GM12878 (cell line): ENCODE data around the gene SLC17A7. TPM values are rescaled to one million over a fixed set of nuclear protein-coding genes. Genes with fewer than 3 reads are reported as not detected.
A peak's percentile ranks its signal among the peaks of the same experiment; 100 is the strongest.

Experiments
- ATAC-seq: fragments of 200-7000 bp; cut with Tn5 transposase; 3 replicates; pipeline ENCODE4 v1.9.1; 2020; ENCODE audit warnings: mild to moderate bottlenecking, moderate library complexity
- BruUV-seq: library from RNA; stranded (reverse); fragments of 400-500 nt; replicated peaks from 2 replicates; lab custom pipeline; 2021; lab: Mats Ljungman, UMichigan
- CTCF ChIA-PET: fragments of 300-600 bp; sonication (Branson Sonifier 250); formaldehyde crosslinking; extraction: SDS; loops from one replicate; lab custom pipeline; 2021; ENCODE audit warnings: inconsistent platforms; lab: Yijun Ruan, JAX
- POLR2A ChIA-PET: fragments of 350-600 bp; formaldehyde crosslinking; extraction: SDS; loops from one replicate; lab custom pipeline; 2021; ENCODE audit warnings: inconsistent platforms; lab: Charles Lee
- RAD21 ChIA-PET: fragments of 300-600 bp; sonication (Branson Sonifier 250); formaldehyde crosslinking; loops from one replicate; lab custom pipeline; 2023; ENCODE audit warnings: antibody characterized with exemption; ENCODE audit not compliant: unreplicated experiment; lab: Charles Lee
- SMC1A ChIA-PET: fragments of 300-600 bp; sonication (Branson Sonifier 250); formaldehyde crosslinking; loops from one replicate; lab custom pipeline; 2023; ENCODE audit not compliant: unreplicated experiment, uncharacterized antibody; lab: Charles Lee
- DNase-seq: peaks from one replicate; pipeline ENCODE4 v3.0.0-alpha.2; 2011; ENCODE audit warnings: low read depth, low spot score
- FAIRE-seq: peaks from 3 replicates; lab custom pipeline; 2011; peaks lifted over from hg19 to GRCh38; lab: Jason Lieb, UNC
- H2AFZ ChIP-seq: 2 replicates; pipeline ENCODE4 v1.6.0; 2011; ENCODE audit warnings: low read depth, low read length, control low read depth; ENCODE audit not compliant: control insufficient read depth
- H3K27ac ChIP-seq: 2 replicates; pipeline ENCODE4 v1.5.1; 2011; ENCODE audit warnings: control low read depth; ENCODE audit not compliant: control insufficient read depth, insufficient read depth
- H3K27me3 ChIP-seq, 2 experiments: replicated peaks in 1 of 2; 2 replicates each; pipeline versions ENCODE4 v1.6.0 to v1.6.1; 2011; ENCODE audit warnings: low read length in 1 of 2; ENCODE audit not compliant: control insufficient read depth in 2 of 2, insufficient read depth in 2 of 2
- H3K36me3 ChIP-seq, 2 experiments: 2 replicates each; pipeline ENCODE4 v1.5.1; 2011; ENCODE audit warnings: low read length in 1 of 2; ENCODE audit not compliant: control insufficient read depth in 2 of 2, insufficient read depth in 2 of 2
- H3K4me1 ChIP-seq: 2 replicates; pipeline ENCODE4 v1.6.1; 2011; ENCODE audit warnings: mild to moderate bottlenecking, low read length, moderate library complexity, mixed read lengths; ENCODE audit not compliant: control insufficient read depth, insufficient read depth
- H3K4me2 ChIP-seq: 2 replicates; pipeline ENCODE4 v1.6.0; 2011; ENCODE audit warnings: control low read depth; ENCODE audit not compliant: control insufficient read depth, insufficient read depth
- H3K4me3 ChIP-seq: fragments of 200-600 bp; sonication (generic); 2 replicates; pipeline ENCODE4 v1.5.1; 2016
- H3K79me2 ChIP-seq: 2 replicates; pipeline ENCODE4 v1.6.0; 2011; ENCODE audit warnings: low read length; ENCODE audit not compliant: control insufficient read depth, insufficient read depth
- H3K9ac ChIP-seq: 2 replicates; pipeline ENCODE4 v1.8.0; 2011; ENCODE audit warnings: low read length, control low read depth, mixed read lengths; ENCODE audit not compliant: control insufficient read depth, insufficient read depth
- H3K9me3 ChIP-seq: replicated peaks from 3 replicates; pipeline ENCODE4 v1.5.1; 2011; ENCODE audit warnings: mild to moderate bottlenecking, low read length; ENCODE audit not compliant: control insufficient read depth, insufficient read depth
- H4K20me1 ChIP-seq: 2 replicates; pipeline ENCODE4 v1.6.0; 2011; ENCODE audit not compliant: control insufficient read depth, insufficient read depth
- ETV6 ChIP-seq, 2 experiments: fragments of 450-650 bp in 1 of 2; IDR thresholded peaks in 1 of 2; conservative IDR thresholded peaks in 1 of 2; 2 replicates each; pipeline ENCODE4 v1.6.1; 2014; ENCODE audit warnings: antibody characterized with exemption in 1 of 2, borderline replicate concordance in 1 of 2, low read depth in 1 of 2, mild to moderate bottlenecking in 1 of 2, moderate library complexity in 1 of 2
- EZH2 ChIP-seq: IDR thresholded peaks from 2 replicates; pipeline ENCODE4 v1.6.1; 2012; ENCODE audit warnings: low read depth, mild to moderate bottlenecking, control low read depth, inconsistent platforms, low read length, borderline replicate concordance; ENCODE audit not compliant: control insufficient read depth
- NFIC ChIP-seq: IDR thresholded peaks from 2 replicates; pipeline ENCODE4 v1.6.1; 2012; ENCODE audit warnings: low read depth, mild to moderate bottlenecking, inconsistent platforms, low read length, moderate library complexity
- RELA ChIP-seq: fragments of 450-650 bp; IDR thresholded peaks from 2 replicates; pipeline ENCODE4 v1.8.0; 2014; ENCODE audit warnings: borderline replicate concordance; ENCODE audit not compliant: partially characterized antibody
- SP1 ChIP-seq: IDR thresholded peaks from one replicate; pipeline ENCODE4 v1.6.1; 2011; ENCODE audit warnings: low read depth, low read length
- WGBS: methylation state at CpG from one replicate; pipeline ENCODE4 v1.1.6; 2016; ENCODE audit warnings: low lambda C conversion rate; ENCODE audit not compliant: insufficient replicate concordance, insufficient coverage; ENCODE audit errors: missing lambda C conversion rate; 5-methylcytosine and 5-hydroxymethylcytosine counted together
- in situ Hi-C: fragments of 300-500 bp; cut with MboI; formaldehyde crosslinking; loops from 9 replicates; pipeline ENCODE4 v1.14.3; 2018; ENCODE audit warnings: mixed read lengths
- intact Hi-C: fragments of 100-400 bp; cut with micrococcal nuclease; formaldehyde crosslinking; loops from one replicate; pipeline ENCODE4 v1.14.2; 2022; ENCODE audit not compliant: unreplicated experiment
- polyA plus RNA-seq, 11 experiments: library from polyadenylated mRNA; depleted of rRNA in 4 of 11; unstranded in 6 of 11; stranded (reverse) in 5 of 11; fragments of >200 nt; fragmentation: Nextera tagmentation in 4 of 11; fragmentation: Illumina TruSeq in 1 of 11; extraction: Ambion mirVana in 4 of 11; extraction: Trizol in 1 of 11; gene quantifications; 1 replicate in 1 of 11; 2 replicates in 10 of 11; pipeline versions ENCODE4 v1.2.1 to v1.2.3, GENCODE V29; 2011 to 2016; ENCODE audit warnings: inconsistent platforms in 2 of 11, missing spikeins in 2 of 11, low read depth in 1 of 11
- total RNA-seq, 4 experiments: library from RNA; depleted of rRNA in 3 of 4; stranded (reverse); fragments of >200 nt in 3 of 4; fragmentation: Illumina TruSeq in 1 of 4; extraction: Trizol in 1 of 4; gene quantifications; 2 replicates each; pipeline versions ENCODE4 v1.2.1 to v1.2.3, GENCODE V29; 2013 to 2021

SLC17A7 gene
- total and polyA plus RNA-seq, 10 of the 15 experiments (the other 5 are each of a cell fraction or from before 2014, with no cell fraction given) = 0.03 to 0.24 (median 0.06) TPM; not detected in 6

- H3K27ac ChIP-seq = no peak overlapping the region
- 25% methylated on average over 3 of the region's 3 CpGs for WGBS
- in situ Hi-C loops = no loop called here
- ChIA-PET RAD21 (no interaction called here), POLR2A (interaction anchor here (0.7 to 1.1 kb wide), 2 partner anchors 14 to 59 kb away, joined by 3 read pairs; no protein-coding TSS in a partner anchor), SMC1A (interaction anchor here (0.7 kb wide), 2 partner anchors 18 to 176 kb away, joined by 3 read pairs; no protein-coding TSS in a partner anchor), CTCF (interaction anchor here (0.9 to 2.5 kb wide), 7 partner anchors 9 to 314 kb away, joined by 3 to 8 read pairs (median 4); partner anchors contain the start of gene FLT3LG)
- no peaks in the 10 kb centered on the region for H3K79me2 ChIP-seq
- H3K4me1 ChIP-seq = peaks cover 20% of the 10 kb centered on the region
- H3K9ac ChIP-seq = no peak overlapping the region
- no peaks in the 10 kb centered on the region for H4K20me1 ChIP-seq
- TF ChIP-seq NFIC = no peak
- TF ChIP-seq SP1 = no peak
- no peak for TF ChIP-seq RELA
- TF ChIP-seq EZH2 = no peak
- peak in 1 of 2 experiments; percentile 58; a peak in 1 of 4 replicates for TF ChIP-seq ETV6 (conservative IDR thresholded peaks at IDR 0.05 in 1 of 2, IDR thresholded peaks at IDR 0.05 in 1 of 2; ENCODE audit: borderline replicate concordance in 1 of 2, low read depth in 1 of 2)
- no peak for FAIRE-seq
- no peak for DNase-seq
- no peaks in the 10 kb centered on the region for H3K27me3 ChIP-seq
- H2AFZ ChIP-seq = no peak overlapping the region
- no peak overlapping the region for H3K4me2 ChIP-seq
- H3K9me3 ChIP-seq = no peaks in the 10 kb centered on the region
- intact Hi-C loops = no loop called here
- no peak overlapping the region for H3K4me3 ChIP-seq
- BruUV-seq = no TSS peak
- no peak for ATAC-seq
- no peaks in the 10 kb centered on the region for H3K36me3 ChIP-seq
Observed at GRCh38 chr19:49411681-49412326, 29.5 kb downstream of the SLC17A7 start.
